Measurements from ENCODE around the gene RNU6-1. TPM values are rescaled to one million over a fixed set of nuclear protein-coding genes. Genes with fewer than 3 reads are reported as not detected.

Gene RNU6-1
- total and polyA plus RNA-seq, 5 donors, result not detected

DNA sequence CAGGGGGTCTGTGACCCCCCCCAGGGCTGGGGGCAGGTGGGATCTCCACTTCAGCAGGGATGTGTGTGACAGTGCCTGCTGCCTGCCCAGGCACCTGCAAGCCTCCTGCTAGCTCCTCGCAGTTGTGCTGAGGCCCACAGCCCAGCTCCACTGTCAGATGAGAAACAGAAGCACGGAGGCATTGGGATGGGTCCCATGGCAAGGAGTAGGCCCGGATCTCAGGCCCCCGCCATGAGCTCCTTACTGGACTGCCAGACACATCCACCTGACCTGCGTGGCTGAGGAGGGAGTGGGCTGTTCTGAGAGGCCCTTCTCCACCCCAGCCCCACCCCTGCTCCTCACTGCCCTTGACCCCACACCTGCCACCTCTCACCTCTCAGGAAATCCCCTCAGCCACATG is 32.7 kb downstream of the RNU6-1 start:
- Histone ChIP-seq H3K9me3 (ENCODE audit: control insufficient read depth, low read length) (no peaks in the 10 kb centered on the region), H3K4me3 (ENCODE audit: low read length) (no peak overlapping the region), H3K27ac (ENCODE audit: low read length) (no peak overlapping the region), H3K4me1 (ENCODE audit: control insufficient read depth, insufficient read depth, low read length) (peaks cover 3% of the 10 kb centered on the region), H3K27me3 (ENCODE audit: control insufficient read depth, insufficient read depth) (no peaks in the 10 kb centered on the region)
- ATAC-seq, result no peak
- intact Hi-C loops (cut with DNase I), result no loop called here
- WGBS, result 95% methylated on average over 5 of the region's 5 CpGs
- DNase-seq, result no peak

DNA sequence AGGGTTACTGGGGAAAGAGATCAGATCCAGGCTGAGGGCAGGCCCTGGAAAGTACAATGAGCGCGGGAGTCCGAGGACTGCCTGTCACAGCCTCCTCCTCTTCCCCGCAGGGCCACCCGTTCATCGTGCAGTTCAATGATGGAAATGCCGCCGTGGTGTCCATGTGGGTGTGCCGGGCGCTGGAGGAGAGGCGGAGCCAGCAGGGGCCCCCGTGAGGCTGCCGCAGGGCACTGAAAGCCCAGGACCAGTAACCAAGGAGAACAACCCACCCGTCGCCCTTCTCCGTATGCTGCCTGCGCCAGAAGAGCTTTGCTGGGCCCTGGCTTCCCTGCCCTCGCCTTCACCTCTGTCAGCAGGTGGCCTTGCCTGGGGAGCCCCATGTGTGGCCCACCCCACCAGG is 33.3 kb downstream of the RNU6-1 start:
- no peak overlapping the region for H3K27ac ChIP-seq (ENCODE audit: low read length)
- intact Hi-C loops (cut with DNase I), result no loop called here
- no peaks in the 10 kb centered on the region for H3K27me3 ChIP-seq (ENCODE audit: control insufficient read depth, insufficient read depth)
- DNase-seq (no peak), ATAC-seq (no peak)
- 97% methylated on average over 18 of the region's 18 CpGs for WGBS
- no peaks in the 10 kb centered on the region for H3K9me3 ChIP-seq (ENCODE audit: control insufficient read depth, low read length)
- H3K4me3 ChIP-seq (ENCODE audit: low read length), result no peak overlapping the region
- peaks cover 3% of the 10 kb centered on the region for H3K4me1 ChIP-seq (ENCODE audit: control insufficient read depth, insufficient read depth, low read length)

DNA sequence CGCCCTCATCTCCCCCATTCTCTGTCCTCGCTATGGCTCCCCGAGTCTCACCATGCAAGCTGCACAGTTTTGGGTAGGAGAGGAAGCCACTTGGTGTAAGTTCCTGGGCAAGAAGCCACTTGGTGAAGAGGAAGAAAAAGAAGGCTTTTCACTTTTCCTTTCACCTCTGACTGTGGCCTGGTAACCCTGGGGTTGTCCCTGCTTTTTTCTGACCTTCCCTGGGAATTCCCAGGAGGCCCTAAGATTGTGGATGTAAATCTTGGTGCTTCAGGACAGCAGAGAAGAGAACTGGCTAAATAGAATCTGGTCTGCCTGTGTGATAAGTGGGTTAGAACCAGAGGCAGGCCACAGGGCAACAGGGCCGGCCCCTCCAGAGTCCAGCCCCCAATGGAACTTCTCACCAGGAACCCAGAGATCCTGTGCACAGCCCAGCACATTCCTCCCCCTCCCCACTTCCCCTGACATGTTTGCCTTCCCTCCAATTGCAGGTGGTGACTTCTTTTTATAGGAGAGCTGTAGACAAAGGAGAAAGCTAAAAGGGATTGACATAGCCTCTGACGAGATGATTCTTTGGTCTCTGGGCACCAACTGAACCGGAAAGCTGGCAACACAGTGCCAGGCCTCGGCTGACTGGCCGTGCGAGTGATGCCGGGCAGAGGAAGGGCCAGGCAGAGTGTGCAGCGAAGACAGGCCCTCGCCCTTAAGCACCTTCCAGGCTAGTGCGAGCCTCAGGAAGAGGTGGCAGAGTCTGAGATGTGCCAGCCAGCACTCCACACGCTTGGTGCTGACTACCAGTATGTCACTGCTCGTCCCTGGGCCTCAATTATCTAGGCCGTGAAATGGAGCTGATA is 34.0 kb downstream of the RNU6-1 start:
- no peak for ATAC-seq
- intact Hi-C loops (cut with DNase I), result no loop called here
- Histone ChIP-seq H3K4me1 (ENCODE audit: control insufficient read depth, insufficient read depth, low read length) (peaks cover 3% of the 10 kb centered on the region), H3K4me3 (ENCODE audit: low read length) (no peak overlapping the region), H3K27me3 (ENCODE audit: control insufficient read depth, insufficient read depth) (no peaks in the 10 kb centered on the region), H3K27ac (ENCODE audit: low read length) (no peak overlapping the region), H3K9me3 (ENCODE audit: control insufficient read depth, low read length) (no peaks in the 10 kb centered on the region)
- DNase-seq, result no peak
- WGBS, result 90% methylated on average over 16 of the region's 16 CpGs

DNA sequence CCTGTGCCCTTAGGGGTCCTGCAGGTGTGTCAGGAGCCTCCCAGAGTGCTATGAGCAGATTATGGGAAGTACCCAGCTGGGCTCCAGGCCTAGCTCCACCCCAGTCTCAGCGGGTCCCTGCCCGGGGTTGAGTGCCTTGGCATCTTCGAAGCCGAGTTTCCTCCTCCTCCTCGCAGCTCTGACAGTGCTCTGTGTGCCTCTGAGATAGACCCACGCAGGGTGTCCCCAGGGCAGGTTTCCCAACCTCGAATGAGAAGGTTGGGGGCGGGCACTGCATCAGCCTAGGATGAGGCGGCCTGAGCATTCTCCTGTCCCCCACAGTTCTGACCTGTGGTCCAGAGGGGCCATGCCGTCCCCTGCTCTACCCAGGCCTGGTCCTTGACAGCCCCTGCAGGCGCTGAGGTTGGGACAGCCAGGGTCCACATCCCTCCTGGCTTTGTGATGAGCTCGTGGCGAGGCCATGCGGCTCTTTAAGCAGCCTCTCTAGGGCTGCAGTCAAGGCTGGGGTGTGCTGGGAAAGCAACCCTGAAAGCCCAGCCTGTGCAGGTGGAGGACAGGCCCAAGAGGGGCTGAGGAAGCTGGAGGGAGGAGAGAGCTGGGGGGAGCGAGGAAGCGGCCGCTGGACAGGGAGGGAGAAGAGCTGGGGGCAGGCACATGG is 34.7 kb downstream of the RNU6-1 start:
- Histone ChIP-seq H3K4me1 (ENCODE audit: control insufficient read depth, insufficient read depth, low read length) (peaks cover 3% of the 10 kb centered on the region), H3K27ac (ENCODE audit: low read length) (no peak overlapping the region), H3K9me3 (ENCODE audit: control insufficient read depth, low read length) (no peaks in the 10 kb centered on the region), H3K27me3 (ENCODE audit: control insufficient read depth, insufficient read depth) (no peaks in the 10 kb centered on the region), H3K4me3 (ENCODE audit: low read length) (no peak overlapping the region)
- 83% methylated on average over 17 of the region's 17 CpGs for WGBS
- intact Hi-C loops (cut with DNase I), result no loop called here
- ATAC-seq (peak in 1 of 2 donors; percentile 10), DNase-seq (no peak)

DNA sequence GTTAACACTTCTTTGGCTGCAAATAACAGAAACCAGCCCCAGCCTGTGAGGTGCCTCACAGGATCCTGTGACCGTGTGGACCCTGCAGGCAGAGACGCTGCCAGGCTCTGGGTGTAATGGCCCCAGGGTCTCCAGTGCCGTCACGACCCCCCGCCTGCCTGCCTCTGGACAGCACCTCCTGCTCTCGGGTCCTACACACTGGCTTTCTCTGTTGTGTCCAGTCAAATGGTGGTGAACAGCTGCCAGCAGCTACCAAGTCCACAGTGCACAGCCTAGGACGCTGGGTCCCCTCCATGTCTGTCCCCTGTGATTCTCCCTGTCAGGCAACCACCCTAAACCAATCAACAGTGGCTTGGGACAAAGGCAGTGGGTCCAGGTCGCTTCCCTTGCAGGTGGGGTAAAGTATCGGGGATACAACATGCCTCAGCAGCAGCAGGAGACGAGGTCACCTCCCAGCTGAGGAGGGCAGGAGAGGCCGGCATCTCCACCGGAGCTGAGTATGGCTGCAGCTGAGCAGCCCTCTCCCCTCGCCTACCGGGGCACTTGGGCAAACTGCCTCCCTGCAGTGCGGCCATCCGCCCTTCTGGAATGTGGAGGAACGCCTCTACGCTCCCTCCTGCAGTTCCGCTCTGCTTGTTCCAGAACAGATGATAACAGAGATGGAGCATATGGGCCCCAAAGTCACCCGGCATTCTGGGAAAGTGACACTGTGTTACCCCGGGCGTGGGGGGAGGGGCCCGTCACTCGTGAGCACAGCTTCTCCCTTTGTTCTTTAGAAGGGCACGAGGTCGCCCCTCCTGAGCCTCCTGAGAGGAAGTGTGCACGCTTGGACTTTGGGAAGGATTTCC is 35.6 kb downstream of the RNU6-1 start:
- ATAC-seq (peak in 1 of 2 donors; percentile 24), DNase-seq (peak in 1 of 3 donors; percentile 41)
- WGBS, result 68% methylated on average over 27 of the region's 27 CpGs

DNA sequence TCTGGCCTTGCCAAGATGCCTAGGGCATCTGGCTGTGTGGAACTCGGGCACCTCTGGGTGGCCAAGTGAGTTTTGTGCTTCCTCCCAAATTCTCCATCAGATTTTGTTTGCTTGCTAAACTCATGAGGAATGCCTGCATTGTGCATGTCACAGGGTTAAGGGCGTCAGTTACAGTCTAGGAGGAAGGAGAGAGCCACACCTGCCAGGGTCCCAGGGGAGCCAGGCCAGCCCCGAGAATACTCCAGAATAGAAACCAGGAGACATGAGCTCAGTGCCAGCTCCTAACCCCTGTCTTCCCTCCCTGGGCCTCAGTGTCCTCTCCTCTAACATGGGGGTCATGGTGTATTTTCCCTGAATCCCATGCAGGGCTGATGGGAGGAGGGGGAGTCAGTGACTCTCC is 36.5 kb downstream of the RNU6-1 start:
- Histone ChIP-seq H3K27ac (ENCODE audit: low read length) (no peak overlapping the region), H3K4me3 (ENCODE audit: low read length) (no peak overlapping the region), H3K4me1 (ENCODE audit: control insufficient read depth, insufficient read depth, low read length) (peaks cover 3% of the 10 kb centered on the region), H3K27me3 (ENCODE audit: control insufficient read depth, insufficient read depth) (no peaks in the 10 kb centered on the region), H3K9me3 (ENCODE audit: control insufficient read depth, low read length) (no peaks in the 10 kb centered on the region)
- intact Hi-C loops (cut with DNase I), result no loop called here
- WGBS, result 71% methylated on average over 3 of the region's 3 CpGs
- no peak for ATAC-seq
- no peak for DNase-seq

More for the DNA sequence above, 35.6 kb downstream of the RNU6-1 start:
- intact Hi-C loops (cut with DNase I), result no loop called here
- Histone ChIP-seq H3K4me3 (ENCODE audit: low read length) (no peak overlapping the region), H3K27me3 (ENCODE audit: control insufficient read depth, insufficient read depth) (no peaks in the 10 kb centered on the region), H3K27ac (ENCODE audit: low read length) (no peak overlapping the region), H3K9me3 (ENCODE audit: control insufficient read depth, low read length) (no peaks in the 10 kb centered on the region), H3K4me1 (ENCODE audit: control insufficient read depth, insufficient read depth, low read length) (peaks cover 3% of the 10 kb centered on the region)

DNA sequence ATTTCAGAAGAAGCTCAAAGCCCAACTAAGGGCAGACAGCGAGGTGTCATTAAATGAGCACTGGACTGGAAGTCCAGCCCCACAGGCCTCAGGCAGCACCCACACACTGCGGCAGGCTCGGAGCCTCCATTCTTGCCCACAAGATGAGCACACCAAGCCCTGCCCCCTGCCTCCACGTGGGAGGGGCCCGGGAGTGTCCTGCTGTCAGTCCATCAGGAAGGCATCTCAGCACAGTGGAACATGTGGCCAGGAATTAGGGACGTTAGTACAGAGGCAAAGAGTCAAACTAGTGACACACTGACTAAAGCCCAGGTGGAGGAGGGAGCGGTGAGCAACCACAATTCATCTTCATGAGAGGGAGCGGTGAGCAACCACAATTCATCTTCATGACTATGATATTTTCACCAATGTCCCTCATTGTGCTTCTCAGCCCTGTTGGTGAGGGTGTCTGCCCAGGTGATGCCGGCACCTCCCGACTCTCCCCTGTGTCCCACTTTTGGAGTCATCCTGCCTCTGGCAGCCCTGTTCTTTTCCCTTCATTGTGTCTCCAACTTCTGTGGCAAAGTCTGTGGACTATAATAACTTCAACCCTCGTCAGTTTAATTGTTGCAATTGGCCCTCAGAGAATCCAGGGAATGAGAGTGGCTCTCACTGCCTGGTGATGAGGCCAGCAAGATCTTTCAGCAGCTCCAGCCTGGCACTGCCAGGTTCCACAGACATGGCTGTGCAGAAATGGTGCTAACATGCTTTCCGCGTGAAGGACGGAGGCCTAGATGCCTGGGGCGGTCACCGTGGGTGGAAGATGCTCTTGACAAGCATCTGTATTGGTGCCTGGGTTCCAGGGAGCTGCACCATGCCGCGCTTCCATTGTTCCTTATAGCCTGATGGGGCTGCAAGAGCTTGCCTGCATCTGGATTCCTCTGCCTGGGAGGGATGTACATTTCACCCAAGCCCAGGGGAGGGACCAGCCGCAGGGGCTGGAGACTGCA is 37.6 kb downstream of the RNU6-1 start:
- 87% methylated on average over 19 of the region's 19 CpGs for WGBS
- intact Hi-C loops (cut with DNase I), result no loop called here
- ATAC-seq (no peak), DNase-seq (no peak)
- peaks cover 3% of the 10 kb centered on the region for H3K4me1 ChIP-seq (ENCODE audit: control insufficient read depth, insufficient read depth, low read length)
- no peaks in the 10 kb centered on the region for H3K27me3 ChIP-seq (ENCODE audit: control insufficient read depth, insufficient read depth)
- H3K4me3 ChIP-seq (ENCODE audit: low read length), result no peak overlapping the region
- H3K27ac ChIP-seq (ENCODE audit: low read length), result no peak overlapping the region
- no peaks in the 10 kb centered on the region for H3K9me3 ChIP-seq (ENCODE audit: control insufficient read depth, low read length)

DNA sequence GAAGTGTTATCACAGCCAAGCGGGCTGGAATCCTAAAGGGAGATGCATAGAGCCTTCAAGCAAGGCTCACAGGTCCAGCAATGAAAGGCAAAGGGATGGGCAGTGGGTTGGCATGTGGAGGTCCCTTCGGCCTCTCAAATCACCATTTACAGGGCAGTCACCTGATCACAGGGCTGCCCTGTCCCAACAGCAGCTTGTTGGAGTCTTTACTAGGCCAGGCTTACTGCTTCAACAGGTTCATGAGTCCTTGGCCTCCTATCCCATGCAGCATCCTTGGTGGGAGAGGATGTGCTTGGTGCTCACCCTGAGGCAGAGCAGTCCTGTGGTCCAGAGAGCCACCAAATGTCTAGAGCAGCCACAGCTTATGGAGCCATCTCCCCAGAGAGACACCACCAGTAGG is 38.7 kb downstream of the RNU6-1 start:
- ATAC-seq (no peak), DNase-seq (no peak)
- H3K27ac ChIP-seq (ENCODE audit: low read length), result no peak overlapping the region
- 97% methylated on average over 2 of the region's 2 CpGs for WGBS
- peaks cover 3% of the 10 kb centered on the region for H3K4me1 ChIP-seq (ENCODE audit: control insufficient read depth, insufficient read depth, low read length)
- H3K4me3 ChIP-seq (ENCODE audit: low read length), result no peak overlapping the region
- no peaks in the 10 kb centered on the region for H3K9me3 ChIP-seq (ENCODE audit: control insufficient read depth, low read length)
- H3K27me3 ChIP-seq (ENCODE audit: control insufficient read depth, insufficient read depth), result no peaks in the 10 kb centered on the region
- intact Hi-C loops (cut with DNase I), result no loop called here

DNA sequence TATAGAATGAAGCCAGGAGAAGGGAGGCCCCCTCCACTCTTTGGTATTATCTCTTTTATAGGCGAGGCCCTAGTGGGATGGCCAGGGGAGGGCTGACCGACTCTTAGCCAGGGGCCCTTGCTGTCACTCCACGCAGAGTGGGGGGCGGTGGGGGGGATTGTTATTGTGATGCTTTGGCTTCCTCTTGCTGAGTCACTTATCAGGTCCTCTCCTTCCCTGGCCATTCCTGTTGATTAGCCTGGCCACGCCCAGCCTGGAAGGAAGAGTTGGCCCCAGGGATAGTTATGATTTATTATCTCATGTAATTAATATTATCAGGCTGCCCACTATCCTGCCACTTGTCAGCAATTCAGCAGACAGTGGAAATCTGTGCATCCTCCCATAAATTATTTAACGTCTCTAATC is 40.0 kb downstream of the RNU6-1 start:
- H3K9me3 ChIP-seq (ENCODE audit: control insufficient read depth, low read length), result no peaks in the 10 kb centered on the region
- intact Hi-C loops (cut with DNase I), result no loop called here
- no peak overlapping the region for H3K4me3 ChIP-seq (ENCODE audit: low read length)
- H3K27ac ChIP-seq (ENCODE audit: low read length), result no peak overlapping the region
- DNase-seq, result no peak
- WGBS, result 49% methylated on average over 6 of the region's 6 CpGs
- H3K4me1 ChIP-seq (ENCODE audit: control insufficient read depth, insufficient read depth, low read length), result peaks cover 3% of the 10 kb centered on the region
- H3K27me3 ChIP-seq (ENCODE audit: control insufficient read depth, insufficient read depth), result no peaks in the 10 kb centered on the region
- no peak for ATAC-seq

Data from right cardiac atrium (tissue), 5 donors.